ACHN (cell line): ENCODE results near the gene FAM117A.
"Not testable (repeated sequence)": the region's sequence is repeated elsewhere in the genome, so short reads cannot be mapped to it uniquely, and the experiment has no call there.

Experiments used
- DNase-seq: peaks from one replicate; pipeline ENCODE4 v3.0.0-alpha.2; 2015
- in situ Hi-C: cut with HindIII; loops from 2 replicates; pipeline ENCODE4 v1.10.0; 2017; ENCODE audit warnings: low sequenced_read_pairs, low pct_ligation_motif_present, low pct_unique_long_range_greater_than_20kb

Gene FAM117A

GRCh38 chr17:49766918-49767530 is 3.1 kb upstream of the FAM117A start:
- in situ Hi-C loops: no loop called here
- no peak for DNase-seq

DNA sequence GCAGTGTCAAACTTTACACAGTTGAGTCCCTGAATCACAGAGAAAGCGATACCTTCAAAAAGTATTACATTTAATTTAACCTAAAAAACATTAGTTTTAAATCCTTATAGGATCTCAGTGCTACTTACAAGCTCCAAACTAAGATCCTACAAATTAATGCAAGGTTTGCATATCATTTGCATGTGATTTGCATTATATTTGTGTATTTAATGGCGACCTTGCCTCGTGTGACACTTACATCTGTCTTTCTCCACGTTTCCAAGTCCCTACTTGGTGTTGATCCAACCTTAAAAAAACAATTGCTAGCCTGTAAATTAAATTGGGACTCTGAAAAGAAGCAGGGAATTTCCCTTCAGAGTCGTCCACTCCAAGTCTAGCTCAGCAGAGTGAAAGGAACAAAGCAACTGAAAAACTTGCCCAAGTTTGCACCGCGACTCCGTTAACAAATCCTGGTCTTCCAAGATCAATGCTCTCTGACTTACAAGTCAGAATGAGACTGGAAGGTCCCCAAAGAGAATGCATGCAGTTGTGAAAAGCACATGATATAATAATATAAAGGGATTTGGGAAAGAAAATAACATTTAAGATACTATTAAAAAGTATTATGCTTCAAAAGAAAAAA is 739 bp upstream of the FAM117A start:
- in situ Hi-C loops: no loop called here
- DNase-seq: no peak

- in situ Hi-C loops: no loop called here
- no peak for DNase-seq
Measured at GRCh38 chr17:49762151-49762941, 1.6 kb downstream of the FAM117A start.

DNA sequence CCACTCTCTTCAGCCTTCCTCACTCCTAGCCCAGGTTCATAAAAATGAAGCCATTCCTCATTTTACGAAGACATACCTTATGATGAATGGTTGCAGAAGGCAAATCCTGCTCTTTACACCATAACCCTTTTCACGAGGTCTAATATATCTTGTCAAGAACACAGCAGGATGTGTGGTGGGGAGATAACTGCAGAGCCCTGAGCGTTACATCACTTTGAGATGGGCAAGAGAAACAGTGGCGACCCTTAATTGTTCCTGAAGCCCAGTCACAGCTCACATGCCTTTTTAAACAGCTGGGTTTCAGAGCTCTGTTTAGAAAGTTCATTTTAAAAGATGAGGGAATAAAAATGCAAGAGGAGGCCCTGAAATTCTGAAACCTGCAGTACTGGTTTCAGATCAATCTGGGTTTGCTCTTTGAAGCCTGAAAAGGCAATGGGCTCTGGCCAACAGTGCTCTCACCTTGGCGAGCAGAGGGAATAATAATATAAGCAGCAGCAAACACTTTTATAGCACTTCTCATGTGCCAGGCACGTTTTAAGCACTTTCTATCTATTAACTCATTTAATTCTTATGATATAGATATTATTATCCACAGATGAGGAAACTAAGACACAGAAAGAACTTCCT is 2.9 kb downstream of the FAM117A start:
- no peak for DNase-seq
- in situ Hi-C loops: no loop called here

GRCh38 chr17:49760296-49760695 is 3.6 kb downstream of the FAM117A start:
- DNase-seq: no peak
- in situ Hi-C loops: no loop called here

- DNase-seq: no peak
- in situ Hi-C loops: no loop called here
Measured at GRCh38 chr17:49759203-49759602, 4.7 kb downstream of the FAM117A start.

DNA sequence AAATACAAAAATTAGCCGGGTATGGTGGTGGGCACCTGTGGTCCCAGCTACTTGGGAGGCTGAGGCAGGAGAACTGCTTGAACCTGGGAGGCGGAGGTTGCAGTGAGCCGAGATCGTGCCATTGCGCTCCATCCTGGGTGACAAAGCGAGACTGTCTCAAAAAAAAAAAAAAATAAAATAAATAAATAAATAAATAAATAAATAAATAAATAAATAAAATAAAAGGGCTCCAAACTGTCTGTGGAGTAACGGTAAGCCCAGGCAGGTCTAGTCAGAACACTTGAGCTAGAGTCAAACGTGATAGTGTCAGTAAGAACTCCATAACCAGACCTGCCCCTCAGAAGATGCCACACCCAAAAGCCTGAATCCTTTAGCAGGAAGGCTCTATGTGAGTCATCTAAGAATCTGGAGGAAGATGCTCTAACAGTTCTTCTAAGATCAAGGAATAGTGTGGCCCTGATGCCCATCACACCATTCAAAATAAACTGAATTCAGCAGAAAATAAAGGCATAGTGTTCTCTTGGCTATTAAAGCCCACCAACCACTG is 5.4 kb downstream of the FAM117A start:
- DNase-seq, in situ Hi-C loops: not testable (repeated sequence)

DNA sequence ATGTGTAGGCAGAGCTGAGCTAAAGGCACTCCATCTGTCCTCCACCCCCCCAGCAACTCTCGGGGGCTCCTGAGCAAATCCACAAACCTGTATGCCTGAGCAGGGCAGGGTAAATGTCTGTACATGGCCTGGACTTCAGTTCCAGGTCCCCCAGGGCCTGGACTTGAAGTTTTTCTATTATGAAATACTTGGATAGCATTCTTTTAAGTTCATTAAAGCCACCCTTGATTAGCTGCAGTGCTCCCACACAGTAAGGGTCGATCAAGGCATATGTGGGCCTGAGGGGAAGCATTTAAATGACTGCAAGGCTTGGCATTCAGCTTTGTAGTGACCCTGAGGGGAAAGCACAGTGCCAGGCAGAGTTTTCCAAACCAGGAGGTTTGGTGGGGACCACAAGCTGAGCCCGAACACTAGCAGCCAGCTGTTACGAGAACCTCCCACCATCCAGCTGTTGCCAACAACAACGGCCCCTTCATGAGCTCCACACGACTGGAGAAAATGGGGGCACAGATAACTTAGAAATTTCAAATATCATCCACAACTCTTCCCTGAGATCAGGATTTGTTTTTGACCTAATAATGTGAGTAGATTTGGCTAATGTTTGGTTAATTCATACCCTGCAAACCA is 6.7 kb downstream of the FAM117A start:
- no peak for DNase-seq
- in situ Hi-C loops: no loop called here

GRCh38 chr17:49756323-49757150 is 7.4 kb downstream of the FAM117A start:
- in situ Hi-C loops: no loop called here
- no peak for DNase-seq

DNA sequence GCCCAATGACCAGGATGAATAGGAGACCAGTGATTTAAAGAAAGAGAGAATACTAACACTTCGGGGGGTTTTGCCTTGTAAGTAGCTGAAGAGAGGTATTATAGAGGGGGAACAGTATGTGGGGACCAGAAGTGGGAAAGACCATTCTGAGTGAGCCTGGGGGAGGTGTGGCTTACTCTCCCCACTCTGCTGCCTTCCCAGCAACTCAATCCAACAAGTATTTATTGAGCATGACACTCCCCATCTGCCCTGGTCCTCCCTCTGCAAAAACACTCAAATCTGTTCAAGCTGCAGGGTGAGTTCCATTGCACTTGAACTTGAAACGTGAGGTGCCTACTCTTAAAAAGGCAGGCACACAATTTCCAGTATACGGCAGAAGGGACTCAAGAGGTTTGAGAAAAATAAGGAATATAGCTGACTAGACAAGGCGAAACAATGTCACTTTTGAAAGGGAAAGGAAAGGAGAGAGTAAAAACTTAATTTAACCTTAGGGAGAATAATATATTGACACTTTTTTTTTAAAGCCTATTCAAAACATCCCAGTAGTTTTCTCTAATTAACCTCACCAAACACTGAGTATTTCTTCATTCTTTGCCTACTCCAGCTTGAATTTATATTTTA is 8.2 kb downstream of the FAM117A start:
- in situ Hi-C loops: no loop called here
- no peak for DNase-seq

DNA sequence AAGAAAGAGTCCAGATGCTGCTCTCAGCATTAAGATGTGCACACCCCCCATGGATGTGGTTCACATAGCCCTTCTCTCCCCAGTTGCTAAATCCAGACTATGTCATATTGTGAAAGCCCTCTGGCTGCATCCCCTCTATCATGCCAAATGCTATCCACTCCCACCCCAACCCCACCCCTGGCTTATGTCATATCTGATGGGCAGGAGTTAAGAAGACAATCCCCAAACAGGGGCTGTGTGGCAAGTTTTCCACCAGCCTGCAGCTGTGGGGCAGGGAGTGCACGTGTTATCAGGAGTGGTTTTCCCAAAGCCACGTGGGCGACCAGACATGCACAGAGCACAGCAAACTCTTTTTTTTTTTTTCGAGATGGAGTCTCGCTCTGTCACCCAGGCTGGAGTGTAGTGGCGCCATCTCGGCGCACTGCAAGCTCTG is 10.0 kb downstream of the FAM117A start:
- DNase-seq: no peak
- in situ Hi-C loops: no loop called here

GRCh38 chr17:49752508-49752907 is 11.4 kb downstream of the FAM117A start:
- DNase-seq: no peak
- in situ Hi-C loops: no loop called here

GRCh38 chr17:49749730-49750129 is 14.2 kb downstream of the FAM117A start:
- in situ Hi-C loops: no loop called here
- no peak for DNase-seq

GRCh38 chr17:49748791-49749190 is 15.1 kb downstream of the FAM117A start:
- peak; percentile 49 for DNase-seq
- in situ Hi-C loops: no loop called here

DNA sequence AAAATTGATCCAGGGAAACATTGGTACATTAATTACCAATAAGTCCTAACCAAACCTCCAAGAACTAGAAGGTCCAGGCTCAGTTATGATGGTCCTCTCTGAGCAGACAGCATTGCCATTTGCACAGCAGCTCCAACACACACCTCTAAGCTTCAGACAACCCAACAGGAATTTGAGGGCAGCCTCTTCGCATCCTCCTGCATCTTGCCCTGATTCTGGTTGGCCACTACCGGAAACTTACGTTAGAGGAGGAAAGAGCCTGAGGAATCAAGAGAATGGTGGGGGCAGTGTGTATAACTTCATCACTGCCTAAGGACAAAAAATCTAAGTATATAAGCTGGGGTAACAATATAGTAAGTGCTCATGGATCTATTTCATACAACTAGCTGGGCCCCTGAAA is 15.7 kb downstream of the FAM117A start:
- in situ Hi-C loops: no loop called here
- no peak for DNase-seq

- in situ Hi-C loops: no loop called here
- DNase-seq: no peak
Measured at GRCh38 chr17:49747632-49748031, 16.3 kb downstream of the FAM117A start.

DNA sequence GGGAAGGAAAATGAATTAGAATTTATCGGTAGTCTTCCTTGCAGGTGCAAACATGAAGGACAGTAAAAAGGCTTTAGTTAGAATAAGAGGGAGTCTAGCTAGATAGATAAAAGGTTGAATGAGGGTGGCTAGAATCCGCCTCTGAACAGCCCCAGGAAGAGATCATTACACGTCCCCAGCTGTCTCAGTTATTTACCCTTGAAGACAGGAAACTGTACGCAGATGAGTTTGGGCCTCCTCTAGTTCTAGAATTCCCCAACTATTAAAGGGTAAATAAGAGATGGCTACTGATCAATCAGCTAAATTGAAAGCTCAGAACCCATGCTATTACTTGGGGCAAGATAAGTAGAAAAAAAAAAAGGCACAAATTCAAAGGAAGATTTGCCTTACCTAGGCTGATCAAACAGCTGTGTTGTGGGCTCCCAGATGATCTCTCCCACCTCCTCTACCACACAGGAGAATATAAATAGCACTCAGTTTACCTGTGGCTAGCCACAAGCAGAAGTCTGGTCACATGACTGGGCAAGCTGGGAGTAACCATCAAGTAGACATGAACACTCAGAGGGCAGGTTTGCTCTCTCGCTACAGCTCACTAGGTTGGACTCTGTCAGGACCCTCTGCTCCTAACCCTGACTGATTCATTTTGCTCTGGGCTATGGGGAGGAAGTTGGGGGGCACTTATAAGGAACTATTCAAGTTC is 17.0 kb downstream of the FAM117A start:
- in situ Hi-C loops: no loop called here
- no peak for DNase-seq
